Measurements from ENCODE around the gene SMIM35.
"Not testable (repeated sequence)": the region's sequence is repeated elsewhere in the genome, so short reads cannot be mapped to it uniquely, and the experiment has no call there.

Gene SMIM35

DNA sequence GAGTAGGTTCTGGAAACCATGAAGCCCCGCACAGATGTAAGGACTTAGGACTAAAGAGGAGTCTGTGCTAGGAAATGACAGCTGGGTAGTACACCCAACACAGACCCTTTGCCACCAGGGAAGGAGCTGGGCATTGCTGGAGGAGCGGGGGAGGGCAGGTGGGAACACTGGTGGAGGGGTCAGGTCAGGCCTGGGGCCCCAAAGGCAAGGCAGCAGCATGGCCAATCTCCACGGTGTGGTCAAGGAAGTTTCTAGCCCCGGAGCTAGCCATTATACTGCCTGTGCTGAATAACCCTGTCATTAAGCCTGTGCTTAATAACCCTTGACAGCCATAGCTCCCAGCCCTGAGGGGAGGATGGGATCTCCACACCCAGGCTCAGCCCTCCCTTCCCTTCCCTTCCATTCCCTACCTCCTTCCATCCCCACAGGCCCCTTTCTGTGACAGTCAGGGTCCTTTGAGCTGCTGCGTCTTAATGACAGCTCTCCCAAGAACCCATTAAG, 7.8 kb downstream of the SMIM35 start:
- no peak for DNase-seq

GRCh38 chr11:118076754-118077281, 9.9 kb downstream of the SMIM35 start, which contains the start of gene TMPRSS4:
Gene TMPRSS4 (plus strand): TSS chr11:118077078. CDS start chr11:118077303, 225 bp downstream.
- peak; percentile 61 for DNase-seq

GRCh38 chr11:118074785-118075184, 12.0 kb downstream of the SMIM35 start:
- no peak for DNase-seq

DNA sequence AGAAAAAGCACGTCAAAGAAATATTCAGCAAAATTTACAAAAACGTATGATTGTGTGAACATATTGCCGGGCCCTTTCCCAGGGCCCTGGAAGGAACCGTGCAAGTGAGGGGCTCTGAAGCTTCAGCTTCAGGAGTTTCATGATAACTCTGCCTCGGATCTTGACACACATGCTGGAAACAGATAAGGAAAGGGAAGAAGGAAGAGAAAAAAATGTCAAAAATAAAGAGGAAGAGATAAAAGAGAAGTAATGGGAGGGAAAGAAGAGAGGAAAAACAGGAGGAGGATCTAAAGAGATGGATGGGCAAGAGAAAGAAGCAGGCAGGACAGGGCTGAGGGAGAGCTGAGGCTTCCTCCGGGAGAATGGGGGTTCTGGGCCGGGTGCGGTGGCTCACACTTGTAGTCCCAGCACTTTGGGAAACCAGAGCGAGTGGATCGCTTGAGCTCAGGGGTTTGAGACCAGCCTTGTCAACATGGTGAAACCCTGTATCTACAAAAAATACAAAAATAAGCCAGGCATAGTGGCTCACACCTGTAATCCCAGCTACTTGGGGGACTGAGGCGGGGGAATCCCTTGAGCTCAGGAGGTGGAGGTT, 12.6 kb downstream of the SMIM35 start:
- no peak for DNase-seq

DNA sequence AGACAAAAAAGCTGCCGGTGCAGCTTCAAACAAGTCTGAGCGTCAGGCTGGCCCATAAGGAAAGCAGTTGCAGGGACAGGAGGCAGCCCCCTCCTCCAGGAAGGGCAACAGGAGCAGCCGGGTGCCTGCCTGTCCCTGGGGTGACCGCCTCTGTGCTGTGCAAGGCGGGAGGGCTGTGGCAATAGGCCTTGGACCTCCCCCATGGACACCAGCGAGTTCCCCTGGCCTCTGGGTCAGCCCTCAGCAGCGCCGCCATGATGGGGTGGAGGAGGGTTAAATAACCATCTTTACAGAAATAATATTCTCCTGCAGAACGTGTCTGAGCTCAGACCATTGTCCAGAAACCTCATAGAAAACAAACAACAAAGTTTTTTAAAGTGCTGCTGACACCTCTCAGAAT, 13.2 kb downstream of the SMIM35 start:
- no peak for DNase-seq

DNA sequence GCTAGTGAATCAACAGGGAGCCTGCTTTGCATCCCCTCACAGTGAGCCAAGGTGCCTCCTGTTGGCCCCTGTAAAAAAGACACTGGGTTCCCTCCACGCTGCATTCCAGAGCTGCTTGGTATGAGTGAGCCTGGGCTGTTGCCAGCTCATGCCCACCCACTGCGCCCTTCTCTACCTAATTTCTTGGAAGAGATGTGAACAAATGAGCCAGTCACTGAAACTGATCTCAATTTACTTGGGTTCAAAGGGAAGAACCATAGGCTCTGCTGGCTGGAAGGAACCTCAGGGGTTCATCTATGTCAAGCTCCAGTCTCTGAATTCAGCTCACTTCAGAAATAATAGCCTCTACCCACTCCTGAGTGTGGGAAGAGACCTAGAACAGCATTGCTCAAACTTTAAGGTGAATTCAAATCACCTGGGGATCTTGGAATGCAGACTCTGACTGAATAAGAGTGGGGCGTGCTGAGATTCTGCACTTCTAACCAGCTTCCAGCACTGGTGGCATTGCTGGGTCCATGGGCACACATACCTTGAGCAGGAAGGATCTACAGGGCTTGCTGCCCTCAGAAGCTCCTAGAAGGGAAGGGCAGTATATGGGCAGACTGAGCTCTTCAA, 15.2 kb downstream of the SMIM35 start:
- no peak for DNase-seq

- no peak for DNase-seq
Observed at GRCh38 chr11:118068945-118069612, 17.7 kb downstream of the SMIM35 start.

DNA sequence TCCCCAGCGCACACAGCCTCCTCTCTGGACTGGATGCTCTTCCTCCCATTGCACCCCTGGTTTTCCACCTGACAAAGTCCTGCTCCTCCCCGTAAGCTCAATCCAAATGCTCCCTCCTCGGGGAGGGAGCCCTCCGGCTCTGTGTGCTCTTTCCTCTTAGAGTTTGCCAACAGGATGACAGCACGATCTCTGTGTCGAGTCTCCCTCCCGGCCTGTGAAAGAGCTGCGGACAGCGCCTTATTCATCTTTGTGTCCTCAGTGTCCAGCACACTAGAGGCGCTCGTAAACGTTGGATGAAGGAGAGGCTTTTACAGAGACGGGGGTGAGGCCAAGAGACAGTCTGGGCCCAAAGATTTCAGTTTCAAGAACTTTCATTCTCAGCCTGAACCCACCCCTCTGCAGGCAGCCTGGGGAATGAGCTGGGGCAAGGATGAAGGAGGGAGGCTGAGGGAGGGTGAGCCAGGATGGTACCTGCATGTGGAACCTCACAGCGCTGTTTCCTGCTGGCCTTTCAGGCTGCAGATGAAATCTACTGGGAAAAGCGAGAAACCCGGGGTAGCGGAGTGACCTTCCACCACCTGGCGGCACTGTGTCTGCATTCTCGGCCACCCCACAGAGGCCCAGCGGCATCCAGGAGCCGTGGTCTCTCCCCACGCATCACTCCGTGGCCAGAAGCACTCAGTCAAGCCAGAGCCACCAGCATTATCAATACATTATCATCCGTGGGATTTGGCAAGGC, 18.4 kb downstream of the SMIM35 start:
- DNase-seq: no peak

DNA sequence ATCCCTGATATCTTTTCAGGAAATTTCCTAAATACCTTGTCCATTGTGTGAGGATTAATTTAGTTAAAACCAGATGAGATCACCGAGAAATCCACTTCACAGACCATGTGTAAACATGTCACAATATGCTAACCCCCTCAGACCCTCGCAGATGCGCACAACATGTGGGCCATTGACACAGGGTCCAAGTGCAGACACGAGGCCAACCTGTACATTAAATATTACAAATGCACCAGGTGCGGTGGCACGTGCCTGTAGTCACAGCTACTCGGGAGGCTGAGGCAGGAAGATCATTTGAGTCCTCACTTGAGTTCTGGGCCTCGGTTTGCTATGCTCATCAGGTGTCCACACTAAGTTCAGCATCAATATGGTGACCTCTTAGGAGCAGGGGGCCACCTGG, 19.8 kb downstream of the SMIM35 start:
- no peak for DNase-seq

GRCh38 chr11:118065384-118065783, 21.4 kb downstream of the SMIM35 start:
- DNase-seq: no peak

DNA sequence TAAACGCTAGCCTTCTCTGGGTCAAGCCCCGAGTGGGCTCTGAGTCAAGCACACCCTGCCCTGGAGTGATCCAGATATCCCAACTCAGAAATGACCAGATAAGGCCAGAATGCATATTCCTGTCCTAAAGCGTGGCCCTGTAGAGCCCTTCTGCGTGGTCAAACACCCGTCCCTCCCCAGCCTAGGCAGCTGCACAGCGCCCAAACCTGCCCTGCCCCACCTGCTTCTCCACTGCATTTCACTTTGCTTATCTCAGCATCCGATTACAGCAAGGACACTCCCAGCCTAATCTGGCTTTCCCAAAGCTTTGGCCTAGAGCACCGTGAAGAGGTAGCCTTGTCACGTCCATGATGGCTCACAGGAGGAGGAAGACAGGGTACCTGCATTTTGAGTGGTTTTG, 21.8 kb downstream of the SMIM35 start:
- no peak for DNase-seq

- not testable (repeated sequence) for DNase-seq
Observed at GRCh38 chr11:118062631-118063030, 24.1 kb downstream of the SMIM35 start.

DNA sequence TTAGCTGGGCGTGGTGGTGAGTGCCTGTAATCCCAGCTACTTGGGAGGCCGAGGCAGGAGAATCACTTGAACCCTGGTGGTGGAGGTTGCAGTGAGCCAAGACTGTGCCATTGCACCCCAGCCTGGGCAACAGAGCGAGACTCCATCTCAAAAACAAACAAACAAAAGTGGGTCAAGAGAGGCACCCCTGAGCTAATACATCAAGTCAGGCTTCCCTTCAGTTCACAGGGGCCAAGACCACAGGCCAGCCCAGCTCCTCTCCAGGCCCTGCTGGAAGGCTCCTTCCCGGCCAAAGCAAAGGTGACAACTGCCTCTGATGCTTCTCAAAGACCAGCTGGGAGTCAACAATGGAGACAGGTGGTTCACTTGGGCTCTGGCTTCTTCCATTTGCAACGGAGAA, 24.6 kb downstream of the SMIM35 start:
- not testable (repeated sequence) for DNase-seq

DNA sequence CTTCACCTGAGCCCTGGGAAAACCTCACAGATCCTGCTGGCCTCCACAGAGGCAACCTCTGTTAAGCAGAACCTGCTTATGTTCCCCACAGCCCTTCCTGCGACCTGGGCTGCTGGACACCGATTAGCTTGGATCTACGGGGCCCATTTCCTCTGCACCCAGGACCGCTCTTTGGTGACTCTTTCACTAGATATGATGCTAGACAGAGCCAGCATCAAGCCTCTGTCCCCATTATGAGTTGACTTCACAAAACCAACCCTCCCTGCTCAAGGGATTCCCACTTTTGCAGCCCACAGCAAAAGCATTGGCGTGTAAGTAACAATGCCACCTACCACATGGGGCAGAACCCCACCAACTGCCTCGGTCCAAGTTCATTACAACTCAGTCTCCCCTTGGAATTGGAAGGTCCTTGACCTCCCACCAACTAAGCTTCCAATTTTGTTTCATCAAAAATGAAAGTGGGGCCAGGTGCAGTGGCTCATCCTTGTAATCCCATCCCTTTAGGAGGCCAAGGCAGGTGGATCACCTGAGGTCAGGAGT, 25.1 kb downstream of the SMIM35 start:
- no peak for DNase-seq

DNA sequence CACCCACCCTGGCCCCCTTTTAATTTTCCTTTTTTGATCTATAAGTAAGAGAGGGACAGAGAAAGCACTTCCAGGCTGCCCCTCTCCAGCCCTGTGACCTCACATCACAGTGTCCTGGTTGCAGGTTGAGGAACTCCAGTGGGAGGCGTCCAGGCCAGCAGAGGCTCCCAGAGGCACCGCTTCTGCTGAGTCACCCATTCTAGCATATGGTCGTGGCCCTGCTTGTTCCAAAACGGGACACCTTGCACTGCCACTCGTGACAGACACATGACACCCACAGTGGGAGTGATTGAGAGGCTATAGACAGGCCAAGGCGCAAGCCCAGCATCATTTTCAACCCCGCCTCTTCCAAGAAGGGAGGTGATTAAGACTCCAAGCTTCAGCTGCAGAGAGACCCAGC, 25.9 kb downstream of the SMIM35 start:
- no peak for DNase-seq

DNA sequence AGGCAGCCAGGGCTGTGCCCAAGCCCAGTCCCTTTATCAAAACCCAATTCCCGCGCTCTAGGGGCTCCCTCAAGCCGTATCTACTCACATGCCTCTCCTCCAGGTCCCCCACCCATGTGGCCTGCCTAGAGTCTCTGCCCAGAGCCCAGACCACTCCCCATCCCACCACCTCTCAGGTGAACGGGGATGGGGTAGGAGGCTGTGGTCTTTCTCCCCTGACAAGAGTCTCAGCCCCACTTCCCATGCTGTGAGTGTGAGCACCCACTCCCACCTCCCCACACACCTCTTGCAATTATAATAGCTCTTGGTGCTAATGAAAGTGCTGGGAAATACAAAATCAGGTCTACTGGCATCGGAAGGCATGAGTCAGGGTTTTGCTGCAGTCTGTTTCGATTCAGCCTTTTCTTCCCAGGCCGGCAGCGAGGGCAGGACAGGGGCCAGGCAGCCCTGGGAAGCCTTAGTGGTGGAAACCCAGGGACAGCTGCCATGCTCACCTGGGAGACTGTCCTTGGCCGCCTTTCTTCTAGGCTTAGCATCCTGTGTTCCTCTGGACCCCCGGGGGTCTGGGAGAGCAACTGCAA, 26.6 kb downstream of the SMIM35 start:
- DNase-seq: no peak

DNA sequence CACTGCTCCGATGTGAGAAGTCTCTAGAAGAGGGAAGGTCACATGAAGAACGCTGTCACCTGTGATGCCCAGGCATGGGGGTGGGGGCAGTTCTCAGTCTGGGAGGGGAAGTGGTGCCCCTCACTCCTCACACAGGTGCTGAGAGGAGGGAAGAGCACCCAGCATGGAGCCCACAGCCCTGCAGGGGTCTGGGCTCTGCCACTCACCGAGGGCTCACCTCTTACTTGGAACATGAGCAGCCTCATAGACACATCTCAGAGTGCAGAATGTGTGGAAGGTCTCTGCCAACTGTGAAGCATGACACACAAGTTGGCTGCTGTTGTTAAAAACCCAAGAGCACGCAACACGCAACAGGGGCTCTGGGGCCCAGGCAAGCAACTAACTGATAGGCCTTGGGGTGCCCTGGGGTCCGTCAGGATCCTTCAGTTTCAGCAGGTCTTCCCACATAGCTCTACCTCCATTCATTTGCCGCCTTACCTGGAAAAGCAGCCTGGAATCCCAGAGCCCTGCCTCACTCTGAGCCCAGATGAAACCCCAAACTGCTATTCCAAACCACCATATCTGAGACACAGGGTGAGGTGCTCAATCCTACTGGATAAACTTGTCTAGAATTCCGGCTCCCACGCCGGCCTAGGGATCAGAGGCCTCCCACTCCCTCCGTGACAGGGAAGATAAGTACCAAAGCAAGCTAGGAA, 27.4 kb downstream of the SMIM35 start:
- DNase-seq: no peak

- no peak for DNase-seq
Observed at GRCh38 chr11:118058311-118059245, 28.2 kb downstream of the SMIM35 start.

GRCh38 chr11:118057251-118058145, 29.3 kb downstream of the SMIM35 start:
- no peak for DNase-seq

GRCh38 chr11:118056806-118057205, 30.0 kb downstream of the SMIM35 start:
- DNase-seq: no peak

Measured in NCI-H748 treated with DMSO at 0.1 percent for 48 hours (cell line).